OCI-LY3 (cell line): ENCODE measurements around the gene SPIN2B.

Experiments used
- CTCF ChIP-seq: fragments of 200-600, 300-600 bp; sonication (generic); IDR thresholded peaks from 2 replicates; pipeline ENCODE4 v1.5.1; 2014; ENCODE audit warnings: antibody characterized with exemption, low read length, low read depth
- EZH2phosphoT487 ChIP-seq: fragments of 200-600 bp; shearing (Covaris generic); IDR thresholded peaks from 2 replicates; pipeline ENCODE4 v1.6.1; 2018; ENCODE audit warnings: antibody characterized with exemption, mixed run types, low read depth

GRCh38 chrX:57134702-57135101, 13.4 kb upstream of the SPIN2B start:
- TF ChIP-seq CTCF (no peak), EZH2phosphoT487 (no peak)
